HG02642 (cell line): Measurements from ENCODE around the gene PZP.

ENCODE experiments used
- ATAC-seq: cut with Tn5 transposase; IDR thresholded peaks from one replicate; pipeline ENCODE4 v1.9.1; 2021; ENCODE audit warnings: mild to moderate bottlenecking; ENCODE audit not compliant: unreplicated experiment, poor library complexity

The PZP gene

DNA sequence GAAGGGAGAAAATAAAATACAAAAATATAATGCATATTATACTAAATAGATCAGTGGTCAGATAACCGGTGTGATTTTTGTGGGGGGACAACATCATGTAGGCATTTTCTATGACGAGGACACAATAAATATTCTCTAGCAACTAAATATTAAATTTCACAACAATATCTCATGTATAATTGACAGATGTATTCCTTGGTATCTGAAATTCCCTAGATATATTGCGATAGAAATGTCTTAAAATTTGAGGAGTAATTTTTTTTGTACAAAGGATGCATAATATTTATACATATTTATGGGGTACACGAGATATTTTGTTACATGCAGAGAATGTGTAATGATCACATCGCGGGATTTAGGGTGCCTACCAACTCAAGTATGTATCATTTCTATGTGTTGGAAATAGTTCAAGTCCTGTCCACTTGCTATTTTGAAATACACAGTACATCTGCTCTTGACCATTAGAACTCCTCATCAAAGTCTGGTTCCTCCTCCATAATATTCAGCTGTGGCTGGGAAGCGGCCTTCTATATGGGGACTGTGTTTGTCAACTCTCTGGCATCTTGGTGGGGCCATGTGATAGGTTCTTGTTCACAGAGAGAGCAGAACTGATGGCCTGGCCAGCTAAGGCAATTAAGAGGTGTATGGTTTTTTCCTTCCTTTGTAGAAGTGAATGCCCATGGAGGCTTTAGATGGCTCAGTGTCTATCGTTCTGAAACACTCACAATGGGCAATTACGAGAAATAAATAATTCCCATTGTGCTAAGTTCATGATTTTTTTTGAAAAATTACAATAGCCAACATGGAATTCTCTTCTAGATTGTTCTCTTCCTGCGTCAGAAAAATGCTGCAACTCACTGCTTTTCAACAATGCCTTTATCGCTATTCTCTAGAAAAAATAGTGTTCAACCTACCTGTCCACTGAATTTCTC lies 101.3 kb downstream of the PZP start:
- ATAC-seq = no peak

GRCh38 chr12:9106067-9106466 lies 102.1 kb downstream of the PZP start:
- ATAC-seq = no peak

DNA sequence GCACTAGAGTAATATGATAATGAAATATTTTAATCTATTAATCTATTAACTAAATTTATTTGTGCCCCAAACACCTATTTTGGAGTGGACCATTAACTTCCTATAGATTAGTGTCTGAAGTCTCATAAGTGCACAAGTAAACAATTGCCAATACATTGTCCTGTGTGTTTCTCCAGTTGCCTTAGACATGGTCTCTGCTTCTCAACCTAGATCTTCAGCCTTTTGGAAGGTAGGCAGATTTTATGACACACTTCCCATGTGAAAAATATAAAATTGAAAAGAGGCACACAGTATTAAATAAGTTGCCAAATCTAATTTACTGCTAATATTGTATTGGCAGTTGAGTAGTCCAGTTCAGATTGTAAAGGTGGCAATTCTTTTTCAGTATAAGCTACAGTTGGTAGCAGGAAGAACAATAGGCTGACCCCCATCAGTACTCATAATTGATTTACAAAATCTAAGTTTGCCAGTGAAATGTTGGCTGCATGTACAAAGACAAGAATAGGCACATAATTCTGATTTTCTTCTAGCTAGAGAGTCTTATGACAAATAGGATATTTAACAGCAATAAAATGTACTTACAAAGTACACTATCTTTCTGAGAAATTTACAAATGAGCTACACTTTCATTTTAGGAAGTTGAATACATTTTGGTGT lies 103.3 kb downstream of the PZP start:
- ATAC-seq = no peak

- ATAC-seq = no peak
Observed at GRCh38 chr12:9104087-9104486, 104.1 kb downstream of the PZP start.

- ATAC-seq = no peak
Observed at GRCh38 chr12:9103050-9103849, 104.9 kb downstream of the PZP start.

DNA sequence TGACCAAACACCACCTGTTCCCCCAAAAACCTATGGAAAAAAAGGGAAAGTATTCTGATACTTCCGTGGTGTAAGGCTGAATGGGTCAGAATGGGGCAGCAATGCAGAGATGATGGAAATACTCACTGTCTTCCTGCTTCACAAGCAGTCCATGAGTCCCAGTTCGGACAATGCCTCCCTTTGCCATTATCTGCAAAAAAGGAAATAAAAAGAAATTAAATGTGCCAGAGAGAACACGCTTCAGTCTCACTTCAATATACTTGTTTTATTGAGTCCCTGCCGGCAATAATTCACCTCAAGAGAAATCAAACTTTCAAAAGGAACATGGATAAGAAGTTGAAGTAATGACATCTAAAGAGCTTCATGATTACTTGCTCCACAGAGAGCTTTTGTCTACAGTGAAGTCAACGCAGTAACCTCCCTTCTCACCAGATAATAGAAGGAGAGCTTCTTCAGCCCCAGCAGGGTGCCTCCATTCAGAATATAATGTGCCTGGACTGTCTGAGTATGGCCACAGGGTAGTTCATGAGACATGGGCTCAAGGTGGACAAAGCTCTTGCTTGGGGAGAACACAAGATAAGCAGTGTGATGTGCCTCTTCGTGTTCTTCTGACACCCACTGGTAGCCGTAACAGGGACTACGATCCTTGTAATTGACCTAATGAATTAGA lies 107.0 kb downstream of the PZP start:
- no peak for ATAC-seq

- no peak for ATAC-seq
Observed at GRCh38 chr12:9099552-9100190, 108.5 kb downstream of the PZP start.
